KBM-7 (cell line): ENCODE results near the gene ZCCHC18.
A peak's percentile ranks its signal among the peaks of the same experiment; 100 is the strongest.
"Not testable (repeated sequence)": the region's sequence is repeated elsewhere in the genome, so short reads cannot be mapped to it uniquely, and the experiment has no call there.

Experiments used
- DNase-seq: peaks from one replicate; pipeline ENCODE4 v3.0.0-alpha.2; 2015
- in situ Hi-C: fragments of 300-500 bp; cut with MboI; formaldehyde crosslinking; loops from 2 replicates; pipeline ENCODE4 v1.14.3; 2020; ENCODE audit warnings: low sequenced_read_pairs, low pct_unique_long_range_greater_than_20kb, mixed read lengths

ZCCHC18 gene

GRCh38 chrX:104112326-104112951 lies at the start of gene ZCCHC18:
ZCCHC18 (plus strand) TSS chrX:104112523; CDS start chrX:104114112, 1,589 bp downstream.
- in situ Hi-C loops, result no loop called here
- DNase-seq, result peak; percentile 71

DNA sequence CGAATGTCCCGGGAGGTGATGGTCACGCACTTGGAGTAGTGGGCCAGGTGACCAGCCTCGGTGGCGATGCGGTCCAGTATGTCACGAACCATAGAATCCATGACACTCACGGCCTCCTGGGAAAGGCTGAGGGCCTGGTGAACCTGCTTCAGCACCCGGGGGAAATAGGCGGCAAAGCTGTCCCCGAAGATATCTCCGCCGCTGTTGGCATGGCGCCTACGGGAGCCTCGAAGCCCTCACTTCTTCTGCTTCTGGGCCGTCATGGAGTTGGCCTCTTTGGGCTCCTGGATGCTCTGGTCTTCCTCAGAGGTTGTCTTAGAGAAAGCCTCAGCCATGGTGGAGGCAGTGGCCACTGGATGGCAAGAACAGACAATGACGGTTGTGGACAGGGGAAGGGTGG lies 49.7 kb upstream of the ZCCHC18 start:
- DNase-seq, in situ Hi-C loops: not testable (repeated sequence)

DNA sequence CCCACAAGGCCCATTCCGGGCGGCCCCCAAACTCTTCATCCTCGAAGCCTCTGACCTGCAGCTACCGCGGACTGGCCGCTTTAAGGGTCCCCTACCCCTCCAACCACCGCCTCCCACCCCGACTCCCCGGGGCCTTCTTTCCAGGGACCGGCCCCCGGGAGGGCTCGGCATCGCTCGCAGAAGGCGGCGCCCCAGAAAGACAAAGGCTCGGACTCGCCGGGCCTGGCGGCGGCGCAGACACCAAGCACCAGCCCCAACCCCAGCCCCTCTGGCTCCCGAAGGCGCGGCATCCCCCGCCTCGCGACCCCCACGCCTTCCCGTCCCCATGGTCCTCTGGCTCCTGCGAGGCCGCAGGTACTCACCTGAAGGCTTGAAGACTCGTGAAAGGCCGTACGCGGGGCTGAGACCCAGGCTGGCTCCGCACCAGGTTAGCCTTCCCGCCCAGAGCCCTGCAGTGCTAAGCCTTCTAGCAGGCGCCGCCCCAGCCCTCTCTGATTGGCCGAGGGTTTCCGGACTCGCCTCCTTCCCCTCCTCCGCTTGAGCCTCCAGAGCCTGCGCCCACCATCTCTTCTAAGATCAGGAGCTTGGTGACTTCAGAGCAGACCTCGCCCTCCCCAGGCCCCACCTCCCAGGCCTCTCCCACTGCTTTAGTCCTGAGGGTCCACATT lies 36.4 kb upstream of the ZCCHC18 start, which contains the start of gene TMSB15C:
Gene TMSB15C (minus strand): TSS at position 459 of the 668 bp plus-strand sequence.
- in situ Hi-C loops, result not testable (repeated sequence)

DNA sequence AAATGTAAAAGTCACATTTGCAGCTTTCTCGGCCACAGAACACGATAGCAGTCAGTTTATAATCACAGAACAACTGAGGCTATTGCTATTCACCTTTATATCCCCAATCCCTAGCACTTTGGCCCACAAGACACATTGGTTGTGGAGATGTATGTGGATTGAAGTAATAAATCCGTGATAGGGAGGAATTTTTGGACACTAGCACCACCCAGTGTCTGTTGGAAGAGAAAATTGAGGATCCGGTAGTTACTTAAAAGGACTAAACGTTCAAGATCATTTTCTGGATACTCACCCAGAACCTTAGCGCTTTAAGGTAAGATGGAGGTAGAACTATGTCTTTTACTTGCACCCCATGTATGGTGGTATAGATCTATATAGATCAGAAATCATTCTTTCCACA lies 34.5 kb upstream of the ZCCHC18 start:
- DNase-seq, in situ Hi-C loops: not testable (repeated sequence)

More for the DNA sequence above, 36.4 kb upstream of the ZCCHC18 start, which contains the start of gene TMSB15C:
- not testable (repeated sequence) for DNase-seq

DNA sequence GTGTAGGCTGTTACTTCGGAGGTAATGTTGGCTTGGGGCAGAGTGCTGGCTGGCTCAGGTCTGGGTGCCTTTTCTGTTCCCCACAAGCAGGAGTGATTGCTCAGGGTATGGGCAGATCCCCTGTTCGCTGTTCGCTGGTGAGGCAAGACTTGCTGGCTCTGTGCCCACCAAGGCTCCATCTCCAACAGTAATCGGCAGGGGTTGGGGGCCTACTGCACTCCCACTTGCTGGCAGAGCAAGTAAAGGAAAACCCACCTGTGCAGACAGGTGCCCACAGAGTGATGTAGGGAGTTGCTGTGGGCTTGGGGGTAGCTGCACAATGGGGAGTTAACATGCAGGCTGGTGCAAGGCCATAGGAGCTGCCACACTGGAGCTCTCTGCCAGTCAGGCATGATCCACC lies 28.3 kb upstream of the ZCCHC18 start:
- in situ Hi-C loops, result no loop called here
- no peak for DNase-seq

DNA sequence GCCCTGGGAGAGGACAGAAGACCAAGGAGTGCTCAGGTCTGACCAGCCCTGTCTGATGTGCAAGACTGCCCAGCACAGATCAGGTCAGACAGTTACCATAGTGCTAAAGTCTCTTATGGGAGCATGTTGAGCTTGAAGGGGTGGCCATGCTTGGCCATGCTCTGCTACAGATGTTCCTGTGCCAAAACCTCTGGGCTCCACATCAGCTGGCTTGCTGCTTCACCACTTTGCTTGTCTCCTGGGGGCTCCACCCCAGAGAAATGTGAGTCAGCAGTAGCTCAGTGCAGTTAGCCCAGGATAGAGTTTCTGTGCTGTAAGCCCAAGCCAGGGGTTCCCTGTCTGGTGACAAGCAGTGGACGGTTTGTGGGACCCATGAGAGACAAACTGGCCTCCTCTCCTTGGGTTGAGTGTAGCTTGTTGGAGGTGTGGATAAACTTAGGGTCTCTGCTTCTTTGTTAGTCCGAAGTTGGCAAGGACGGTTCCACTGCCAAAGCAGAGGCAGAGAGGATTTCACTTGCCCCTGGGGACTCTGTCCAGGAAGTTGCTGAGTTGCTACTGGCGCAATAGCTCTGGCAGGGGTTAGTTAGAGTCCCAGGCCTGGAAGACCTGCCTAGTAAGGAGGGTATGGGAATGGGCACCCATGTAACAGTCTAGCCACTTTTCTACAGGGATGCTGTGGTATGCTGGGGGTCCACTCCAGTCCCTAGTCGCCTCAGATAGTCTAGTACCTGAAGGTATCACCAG lies 27.6 kb upstream of the ZCCHC18 start:
- no peak for DNase-seq
- in situ Hi-C loops, result no loop called here

DNA sequence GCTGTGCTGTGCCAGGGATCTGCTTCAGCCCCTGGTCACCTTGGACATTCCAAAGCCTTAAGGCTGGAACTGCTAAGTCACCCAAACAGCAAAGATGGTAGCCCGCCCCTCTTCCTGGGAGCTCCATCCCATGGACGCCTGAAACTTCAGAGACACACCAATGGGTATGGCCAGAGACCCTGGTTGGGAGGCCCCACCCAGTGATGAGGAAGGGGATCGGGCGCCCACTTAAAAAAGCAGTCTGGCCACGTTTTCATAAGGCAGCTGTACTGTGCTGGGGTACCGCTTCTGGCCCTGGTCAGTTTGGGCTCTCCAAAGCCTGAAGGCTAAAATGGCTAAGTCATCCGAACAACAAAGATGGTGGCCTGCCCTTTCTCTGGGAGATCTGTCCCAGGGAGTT lies 26.8 kb upstream of the ZCCHC18 start:
- DNase-seq, result no peak
- in situ Hi-C loops, result no loop called here

GRCh38 chrX:104085919-104086318 lies 26.4 kb upstream of the ZCCHC18 start:
- no peak for DNase-seq
- in situ Hi-C loops, result no loop called here

GRCh38 chrX:104098151-104098808 lies 14.0 kb upstream of the ZCCHC18 start:
- in situ Hi-C loops, result no loop called here
- peak; percentile 78 for DNase-seq

DNA sequence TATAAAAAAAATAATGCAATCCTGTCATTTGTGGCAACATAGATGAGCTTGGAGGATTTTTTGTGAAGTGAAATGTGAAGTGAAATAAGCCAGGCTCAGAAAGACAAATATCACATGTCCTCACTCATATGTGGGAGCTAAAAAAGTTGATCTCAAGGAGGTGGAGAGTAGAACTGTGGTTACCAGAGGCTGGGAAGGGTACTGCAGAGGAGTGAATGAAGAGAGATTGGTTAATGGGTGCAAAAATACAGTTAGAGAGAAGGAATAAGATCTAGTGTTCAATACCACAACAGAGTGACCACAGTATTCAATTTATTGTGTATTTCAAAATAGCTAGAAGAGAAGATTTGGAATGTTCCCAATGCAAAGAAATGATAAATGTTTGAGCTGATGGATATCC lies 13.4 kb upstream of the ZCCHC18 start:
- in situ Hi-C loops, result no loop called here
- no peak for DNase-seq

GRCh38 chrX:104104676-104105075 lies 7.6 kb upstream of the ZCCHC18 start:
- in situ Hi-C loops, result no loop called here
- DNase-seq, result no peak

DNA sequence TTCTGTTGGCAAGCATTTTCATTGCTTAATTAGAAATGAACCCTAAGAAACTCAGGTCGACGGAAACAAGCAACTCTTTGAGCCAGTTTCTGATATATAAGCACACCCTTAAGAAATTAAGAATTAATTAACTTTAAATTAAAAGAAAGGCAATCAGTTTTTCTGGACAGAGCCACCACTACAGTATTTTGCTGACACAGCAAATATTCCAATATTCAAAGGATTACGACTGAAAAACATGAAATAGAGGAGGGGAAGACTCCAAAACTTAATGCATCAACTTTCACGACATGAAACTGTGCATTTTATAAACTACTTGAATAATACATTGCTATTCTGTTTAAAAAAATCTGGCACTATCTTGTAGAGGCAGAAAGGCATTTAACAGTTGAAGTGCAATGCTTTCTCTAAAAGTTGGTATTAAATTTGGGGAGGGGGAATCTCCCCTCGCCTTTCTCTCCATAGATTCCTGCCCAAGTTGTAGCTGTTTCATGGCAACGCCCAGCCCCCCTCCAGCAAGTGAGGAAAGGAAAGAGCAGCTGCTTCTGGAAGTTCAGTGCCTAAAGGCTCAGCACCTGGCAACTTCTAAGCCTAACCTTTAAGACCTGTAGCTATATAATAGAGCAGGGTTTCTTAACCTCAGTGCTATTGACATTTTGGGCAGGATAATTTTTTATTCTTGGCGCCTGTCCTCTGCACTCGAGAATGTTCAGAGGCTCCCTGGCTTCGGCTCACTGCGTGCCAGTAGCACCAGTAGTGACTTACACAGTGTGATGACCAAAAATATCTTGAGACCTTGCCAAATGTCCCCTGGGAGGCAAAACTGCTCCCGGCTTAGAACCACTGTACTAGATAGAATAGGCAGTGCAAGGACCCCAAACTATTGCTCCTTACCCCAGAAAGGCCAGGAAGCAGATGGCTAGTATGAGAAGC lies 6.7 kb upstream of the ZCCHC18 start:
- in situ Hi-C loops, result no loop called here
- DNase-seq, result no peak

DNA sequence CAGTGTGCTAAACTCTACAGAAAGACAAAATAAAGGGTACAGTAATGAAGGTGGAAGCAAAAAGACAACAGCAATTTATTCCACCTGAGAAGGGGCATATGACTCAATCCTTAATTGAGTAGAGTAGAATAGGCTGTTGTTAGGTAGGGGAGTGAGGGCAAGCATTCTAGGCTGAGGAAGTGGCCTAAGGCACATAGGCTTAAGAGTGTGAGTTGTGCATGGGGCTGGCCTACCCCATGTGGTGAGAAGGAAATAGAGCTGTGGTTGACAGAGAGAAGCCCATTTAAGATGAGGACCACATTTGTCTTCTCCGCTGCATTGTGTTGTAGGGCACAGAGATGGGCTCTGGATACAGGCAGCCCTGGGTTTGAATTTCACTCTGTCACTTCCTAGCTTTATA lies 3.4 kb upstream of the ZCCHC18 start:
- in situ Hi-C loops, result no loop called here
- DNase-seq, result no peak

- peak; percentile 30 for DNase-seq
- in situ Hi-C loops, result not testable (repeated sequence)
Observed at GRCh38 chrX:104110491-104111240, 1.7 kb upstream of the ZCCHC18 start.

- in situ Hi-C loops, result no loop called here
- DNase-seq, result peak; percentile 78
Observed at GRCh38 chrX:104113222-104113965, 1.1 kb downstream of the ZCCHC18 start.

GRCh38 chrX:104117759-104118158 lies 5.4 kb downstream of the ZCCHC18 start:
- DNase-seq, result no peak
- in situ Hi-C loops, result no loop called here

DNA sequence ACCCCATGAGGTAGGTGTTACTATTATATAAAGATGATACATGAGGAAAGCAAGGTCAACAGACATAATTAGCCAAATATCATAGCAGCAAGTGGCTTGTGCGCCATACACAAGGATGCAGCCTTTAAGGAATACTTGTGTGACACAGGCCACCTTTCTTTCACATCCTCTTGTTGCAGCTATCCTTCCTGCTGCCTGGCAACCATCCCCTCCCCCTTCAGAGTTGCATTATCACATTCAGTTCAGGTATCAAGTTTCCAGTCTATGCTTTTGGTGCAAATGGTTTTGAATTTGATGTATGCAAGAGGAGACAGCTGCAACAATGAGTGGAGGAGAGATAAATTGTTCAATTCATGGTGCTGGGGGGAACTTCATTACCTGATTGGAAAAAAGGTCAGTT lies 6.4 kb downstream of the ZCCHC18 start:
- DNase-seq, result no peak
- in situ Hi-C loops, result no loop called here
